HL-60/S4 (cell line): ENCODE data around the gene CDYL2.
"Not testable (repeated sequence)": the region's sequence is repeated elsewhere in the genome, so short reads cannot be mapped to it uniquely, and the experiment has no call there.

Source experiments
- in situ Hi-C: fragments of 300-500 bp; cut with MboI; formaldehyde crosslinking; loops from 2 replicates; pipeline ENCODE4 v1.14.3; 2022; ENCODE audit warnings: low sequenced_read_pairs

CDYL2 gene

DNA sequence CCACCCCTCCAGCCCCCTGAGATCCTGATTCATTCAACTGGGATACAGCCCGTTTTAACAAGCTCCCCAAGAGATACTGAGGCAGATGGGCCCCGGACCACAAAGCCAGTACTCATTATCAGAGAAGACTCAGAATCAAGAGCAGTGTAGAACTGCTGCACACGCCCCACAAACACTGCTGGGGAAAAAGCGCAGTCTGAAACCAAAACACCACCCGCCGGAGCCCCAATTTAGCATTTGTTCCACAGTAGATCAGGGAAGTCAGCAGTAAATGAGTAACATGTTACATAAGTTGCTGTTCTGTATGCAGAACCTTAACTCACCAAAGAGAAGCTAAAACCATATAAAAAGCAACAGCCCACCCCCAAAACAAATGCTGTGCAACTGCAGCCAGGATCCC is 123.6 kb downstream of the CDYL2 start:
- in situ Hi-C loops, result no loop called here

DNA sequence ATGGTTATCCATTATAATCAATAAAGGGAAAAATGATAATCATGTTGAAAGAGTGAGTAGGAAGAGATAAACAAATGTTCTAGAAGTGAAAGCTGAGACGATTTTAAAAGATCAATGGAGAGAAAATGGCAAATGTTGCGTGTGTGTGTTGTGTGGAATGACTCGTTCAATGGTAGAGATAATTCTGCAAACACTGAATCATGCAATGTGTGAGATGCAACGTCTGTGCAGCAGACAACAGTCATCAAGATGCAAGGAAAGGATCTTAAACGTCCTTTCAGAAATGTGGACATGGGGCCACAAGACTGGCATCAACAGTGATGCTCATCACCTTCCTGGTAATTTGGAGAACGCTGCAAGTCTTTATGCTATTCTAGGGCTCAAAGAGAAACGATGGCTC is 124.4 kb downstream of the CDYL2 start:
- in situ Hi-C loops, result no loop called here

DNA sequence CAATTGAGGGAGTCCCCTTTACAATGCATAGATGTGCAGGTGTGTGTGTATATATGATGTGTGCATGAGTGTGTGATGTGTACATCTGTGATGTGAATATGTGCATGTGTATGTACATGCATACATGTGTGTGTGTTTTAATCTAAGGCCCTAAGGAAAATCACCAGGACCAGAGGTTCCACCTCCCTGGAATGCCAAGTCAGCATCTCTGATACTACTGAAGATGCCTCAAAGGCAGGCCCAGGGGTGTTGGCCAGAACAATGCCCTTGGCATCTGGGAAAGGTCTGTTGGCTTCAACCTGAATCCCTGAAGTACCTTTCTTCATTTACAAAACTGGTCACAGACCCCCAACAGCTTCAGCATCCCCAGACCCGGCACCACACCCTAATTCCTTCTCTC is 129.5 kb downstream of the CDYL2 start:
- in situ Hi-C loops, result no loop called here

DNA sequence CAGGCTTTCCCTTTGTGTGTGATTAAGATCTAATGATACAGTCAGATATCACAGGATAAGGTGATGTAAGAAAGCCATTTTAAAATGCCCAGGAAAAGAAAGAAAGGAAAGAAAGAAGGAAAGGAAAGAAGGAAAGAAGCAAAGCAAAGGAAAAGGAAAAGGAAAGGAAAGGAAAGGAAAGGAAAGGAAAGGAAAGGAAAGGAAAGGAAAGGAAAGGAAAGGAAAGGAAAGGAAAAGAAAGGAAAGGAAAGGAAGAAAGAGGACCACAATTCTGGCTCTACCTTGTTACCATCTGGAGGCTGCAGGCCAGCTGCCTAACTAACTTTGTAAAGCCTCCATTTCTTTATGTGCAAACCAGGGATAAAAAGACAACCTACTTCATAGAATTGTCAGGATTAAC is 132.0 kb downstream of the CDYL2 start:
- in situ Hi-C loops, result no loop called here

DNA sequence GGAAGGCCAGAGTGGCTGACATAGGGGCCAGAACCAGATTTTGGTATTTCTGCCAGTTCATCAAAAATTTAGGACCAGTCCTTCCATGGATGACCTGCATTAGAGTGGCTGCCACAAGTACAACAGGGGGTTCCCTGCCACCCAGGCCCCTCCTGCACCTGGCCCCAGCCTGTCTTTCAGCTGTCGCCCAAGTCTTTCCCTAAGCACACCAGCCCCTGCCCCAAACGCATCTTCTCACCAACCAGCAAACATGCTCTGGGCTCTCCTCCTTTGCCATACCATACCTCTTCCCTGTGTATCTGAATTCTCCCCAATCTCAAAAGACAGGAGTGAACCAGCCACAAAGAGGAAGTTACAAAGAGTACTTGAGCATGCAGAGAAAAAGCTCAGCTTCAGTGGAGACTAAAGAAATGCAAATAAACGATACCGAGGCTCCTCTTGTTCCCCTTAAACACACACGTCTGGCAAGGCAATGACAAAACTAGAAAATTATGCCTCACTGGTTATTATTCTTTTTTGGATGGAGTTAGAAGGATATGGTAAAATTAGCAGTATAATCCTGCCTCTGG is 133.0 kb downstream of the CDYL2 start:
- in situ Hi-C loops, result no loop called here

DNA sequence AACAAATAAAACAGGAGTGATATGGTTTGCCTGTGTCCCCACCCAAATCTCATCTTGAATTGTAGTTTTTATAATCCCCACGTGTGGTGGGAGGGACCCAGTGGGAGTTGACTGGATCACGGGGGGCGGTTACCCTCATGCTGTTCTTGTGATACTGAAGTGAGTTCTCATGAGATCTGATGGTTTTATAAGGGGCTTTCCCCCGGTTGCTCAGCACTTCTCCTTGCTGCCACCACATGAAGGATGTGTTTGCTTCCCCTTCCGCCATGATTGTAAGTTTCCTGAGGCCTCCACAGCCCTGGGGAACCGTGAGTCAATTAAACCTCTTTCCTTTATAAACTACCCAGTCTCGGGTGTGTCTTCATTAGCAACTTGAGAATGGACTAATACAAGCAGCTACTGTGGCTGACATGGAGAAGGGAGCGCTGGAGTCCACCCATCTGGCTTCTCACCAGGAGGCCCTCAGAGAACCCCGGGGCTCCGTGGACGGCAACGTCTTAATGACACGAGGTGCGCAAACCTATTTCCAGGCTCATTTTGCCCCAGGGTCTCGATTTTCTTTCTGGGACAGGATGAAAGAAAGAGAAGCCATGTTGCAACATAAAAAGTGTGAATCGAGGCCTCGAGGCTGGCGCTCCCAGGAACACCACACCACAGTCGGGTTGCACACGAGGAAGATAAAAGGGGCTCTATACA is 134.1 kb downstream of the CDYL2 start:
- in situ Hi-C loops, result no loop called here

DNA sequence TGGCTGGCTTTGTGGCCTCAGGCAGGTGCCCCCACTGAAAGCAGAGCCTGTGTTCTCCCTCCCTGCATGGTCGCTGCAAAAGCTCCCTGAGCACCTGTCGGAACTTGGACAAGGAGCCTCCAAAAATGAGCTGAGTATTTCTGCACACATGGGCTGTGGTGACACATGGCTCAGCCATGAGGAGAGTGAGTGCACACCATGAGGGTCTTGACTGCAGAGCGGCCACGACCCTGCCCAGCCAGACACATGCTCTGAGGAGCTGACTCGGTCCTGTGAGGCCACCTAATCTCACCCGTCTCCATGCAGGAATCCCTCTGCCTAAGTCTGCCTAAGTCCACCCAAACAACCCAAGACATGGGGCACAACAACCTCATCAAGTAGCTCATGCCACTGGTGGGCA is 134.7 kb downstream of the CDYL2 start:
- in situ Hi-C loops, result no loop called here

DNA sequence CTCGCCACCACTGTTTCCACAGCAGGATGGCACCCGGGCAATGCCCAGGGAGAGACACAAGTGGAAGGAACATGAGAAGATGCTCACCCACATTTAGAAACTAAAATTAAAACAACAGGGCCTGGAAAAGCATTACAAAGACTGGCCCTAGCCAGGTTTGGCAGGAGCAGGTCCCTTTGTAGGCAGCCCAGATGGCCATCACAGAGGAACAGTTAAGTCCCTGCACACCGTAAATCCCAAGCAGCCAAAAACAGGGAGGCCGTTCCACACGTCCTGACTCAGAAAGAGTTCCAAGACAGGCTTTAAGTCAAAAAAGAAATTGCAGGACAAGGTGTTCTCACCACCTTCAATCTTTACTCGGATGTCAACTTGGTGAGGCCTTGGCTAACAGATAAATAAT is 136.5 kb downstream of the CDYL2 start:
- in situ Hi-C loops, result no loop called here

DNA sequence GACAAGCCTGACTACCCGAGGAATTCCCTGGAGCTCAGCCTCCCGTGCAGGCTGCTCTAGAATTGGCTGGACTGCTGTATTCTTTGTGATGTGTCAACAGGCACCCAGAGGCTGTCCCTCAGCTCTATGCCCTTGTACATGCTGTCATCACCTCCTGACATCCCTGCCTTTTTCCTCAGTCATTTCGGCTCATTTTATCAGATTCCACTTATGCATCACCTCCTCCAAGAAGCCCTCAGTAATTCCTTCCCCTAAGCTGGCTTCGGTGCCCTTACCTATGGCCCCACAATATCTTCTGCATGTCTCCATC is 137.2 kb downstream of the CDYL2 start:
- in situ Hi-C loops, result no loop called here

DNA sequence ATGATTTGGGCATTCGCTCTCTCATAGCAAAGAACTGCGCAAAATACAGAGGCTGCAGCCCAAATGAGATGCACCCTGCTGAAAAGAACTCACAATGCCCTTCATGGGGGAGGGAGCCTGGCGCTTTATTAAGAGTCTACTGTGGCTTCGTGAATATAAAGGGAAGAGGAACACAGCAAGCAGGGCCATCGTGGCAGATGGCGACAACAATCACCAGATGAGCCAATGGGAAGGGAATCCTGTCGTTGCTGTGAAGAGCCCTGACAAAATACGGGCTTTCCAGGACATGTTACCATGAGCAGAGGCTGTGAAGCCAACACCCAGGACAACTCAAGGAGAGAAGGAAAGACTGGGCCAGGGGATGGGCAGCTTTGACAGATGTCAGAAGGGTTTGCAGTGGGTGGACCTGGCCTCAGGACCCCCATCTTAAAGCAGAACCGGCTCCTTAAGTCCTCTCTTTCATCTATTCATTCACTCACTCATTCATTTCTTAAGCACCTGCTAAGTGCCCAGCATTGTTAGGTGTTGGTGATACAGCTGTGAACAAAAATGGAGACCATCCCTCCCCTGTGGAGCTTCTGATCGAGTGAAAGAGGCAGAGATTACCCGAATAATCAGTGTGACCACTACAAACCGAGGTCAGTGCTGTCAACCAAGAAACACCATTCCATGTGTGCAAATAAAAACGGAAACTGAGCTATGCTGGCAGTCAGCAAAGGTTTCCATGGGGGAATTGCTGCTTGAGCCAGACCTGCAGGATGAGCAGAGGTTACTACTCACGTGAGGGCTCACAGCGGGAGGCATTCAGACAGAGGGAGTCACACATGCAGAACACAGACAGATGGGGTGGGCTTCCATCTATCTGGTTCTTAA is 137.8 kb downstream of the CDYL2 start:
- in situ Hi-C loops, result no loop called here

DNA sequence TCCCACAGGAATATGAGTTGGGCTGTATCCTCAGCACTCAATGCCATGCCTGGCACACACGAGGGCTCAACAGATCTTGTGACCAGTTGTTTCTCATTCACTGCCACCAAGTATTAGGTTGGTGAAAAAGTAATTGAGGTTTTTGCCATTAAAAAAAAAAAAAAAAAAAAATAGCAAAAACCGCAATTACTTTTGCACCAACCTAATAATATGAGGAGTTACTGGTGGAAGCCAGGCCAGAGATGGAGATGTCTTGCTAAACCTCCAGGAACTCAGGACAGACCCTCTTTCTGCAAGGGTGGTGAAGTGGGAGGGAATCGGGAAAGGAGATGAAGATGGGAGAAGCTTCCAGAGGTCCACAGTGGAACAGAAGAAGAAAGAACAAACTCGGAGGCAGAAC is 139.0 kb downstream of the CDYL2 start:
- in situ Hi-C loops, result no loop called here

DNA sequence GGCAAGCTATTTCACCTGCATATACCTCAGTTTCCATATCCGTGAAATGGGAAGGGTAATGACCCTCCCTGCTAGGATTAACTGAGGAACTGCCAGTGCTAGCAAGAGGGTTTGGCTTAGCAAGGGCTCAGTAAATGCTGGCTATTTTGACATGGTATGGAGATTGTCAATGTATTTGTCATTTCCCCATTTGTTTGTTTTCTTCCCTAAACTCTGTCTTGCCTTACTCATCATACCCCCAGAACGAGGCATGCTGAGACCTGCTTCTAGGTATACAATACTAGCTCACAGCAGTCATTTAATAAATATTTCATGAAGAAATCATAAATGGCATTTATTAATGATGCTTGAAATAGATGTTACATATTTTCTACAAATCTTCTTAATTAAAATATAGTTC is 139.6 kb downstream of the CDYL2 start:
- in situ Hi-C loops, result no loop called here

DNA sequence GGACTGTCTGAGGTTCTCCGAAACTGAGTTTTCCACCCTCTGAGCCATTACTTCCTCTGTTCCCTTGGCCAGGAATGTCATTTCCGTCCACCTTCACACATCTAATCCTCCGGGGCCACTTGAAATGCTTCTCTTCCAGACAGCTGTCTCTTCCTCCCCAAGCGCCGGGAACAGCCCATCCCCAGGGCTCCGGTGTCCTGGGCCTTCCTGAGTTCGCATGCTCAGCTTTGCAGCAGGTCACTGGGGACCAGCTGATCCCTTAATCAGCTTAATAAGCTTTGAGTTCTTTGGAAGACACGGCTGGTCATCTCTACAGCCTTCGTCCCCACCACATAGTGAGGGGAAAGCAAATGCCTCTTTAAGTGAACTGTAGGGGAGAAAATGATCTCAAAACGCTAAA is 140.2 kb downstream of the CDYL2 start:
- in situ Hi-C loops, result no loop called here

DNA sequence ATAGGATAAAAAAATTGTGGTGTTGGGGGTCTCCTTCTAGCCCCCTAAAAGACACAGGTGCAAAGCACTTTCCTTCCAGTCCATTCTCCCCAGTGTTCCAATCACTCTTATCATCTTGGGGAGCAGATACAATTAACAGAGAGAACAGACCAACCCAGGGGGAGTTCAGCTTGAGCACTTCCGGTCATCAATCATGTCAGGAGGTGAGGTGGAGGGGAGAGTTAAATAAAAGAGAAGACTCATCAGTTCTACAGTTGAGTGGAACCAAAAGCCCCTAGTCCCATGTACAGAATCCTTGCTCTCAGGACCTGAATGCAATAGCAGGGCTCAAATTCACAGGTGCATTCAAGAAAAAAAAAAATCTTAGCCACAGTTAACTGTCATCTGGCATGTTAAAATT is 141.3 kb downstream of the CDYL2 start:
- in situ Hi-C loops, result no loop called here

DNA sequence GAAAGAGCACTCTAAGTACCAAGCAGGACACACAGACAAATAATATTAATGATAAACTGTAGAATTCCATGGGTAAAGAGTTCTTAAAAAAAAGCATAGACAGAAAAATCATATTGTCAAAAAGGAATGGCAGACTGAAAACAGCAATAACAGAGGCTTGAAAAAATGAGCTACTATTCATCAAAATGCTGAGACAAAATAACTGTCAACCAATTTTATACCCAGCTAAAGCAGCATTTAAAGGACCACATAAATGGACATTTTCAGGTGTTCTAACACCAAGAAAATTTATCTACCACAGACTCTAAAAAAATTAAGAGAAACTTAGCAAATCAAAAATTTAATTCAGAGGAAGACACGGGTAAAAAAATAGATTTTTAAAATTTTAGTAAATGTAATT is 144.5 kb downstream of the CDYL2 start:
- in situ Hi-C loops, result no loop called here

DNA sequence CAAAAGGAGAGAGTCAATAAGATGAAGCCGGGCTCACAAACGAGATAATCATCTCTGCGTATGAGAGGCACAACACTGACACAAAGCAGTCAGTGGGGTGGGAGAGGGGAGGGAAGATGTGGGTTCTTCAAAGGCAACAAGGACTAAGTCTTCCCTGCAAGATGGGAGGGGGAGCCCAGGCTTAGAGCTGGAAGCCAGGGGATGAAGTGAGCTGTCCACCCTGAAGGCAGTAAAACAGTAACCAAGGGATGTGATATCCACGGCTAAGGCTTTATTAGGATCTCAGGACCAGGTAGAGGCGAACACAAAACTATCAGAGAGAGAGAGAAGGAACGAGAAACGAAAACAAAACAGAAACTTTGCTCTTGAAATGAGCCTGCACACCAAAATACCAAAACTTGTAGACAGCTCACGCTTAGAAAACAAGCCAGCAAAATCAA is 147.7 kb downstream of the CDYL2 start:
- in situ Hi-C loops, result no loop called here

DNA sequence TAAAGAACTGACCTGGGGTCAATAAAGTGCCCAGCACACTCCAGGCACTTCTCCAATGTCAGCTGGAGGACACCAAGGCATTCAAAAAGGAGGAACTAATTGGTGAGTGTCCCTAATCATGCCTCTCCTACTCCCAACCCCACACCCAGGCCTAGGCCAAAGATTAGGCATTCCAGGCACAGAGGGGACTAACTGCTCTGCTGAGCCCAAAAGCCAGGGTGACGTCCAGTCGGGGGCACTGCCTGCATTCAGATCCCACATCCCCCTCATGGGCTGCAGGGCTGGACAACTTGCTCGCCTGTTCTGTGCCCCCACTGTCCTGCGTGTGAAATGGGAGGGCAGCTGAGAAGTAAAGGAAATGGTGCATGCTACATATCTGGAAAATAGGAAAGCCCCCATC is 148.2 kb downstream of the CDYL2 start:
- in situ Hi-C loops, result no loop called here

DNA sequence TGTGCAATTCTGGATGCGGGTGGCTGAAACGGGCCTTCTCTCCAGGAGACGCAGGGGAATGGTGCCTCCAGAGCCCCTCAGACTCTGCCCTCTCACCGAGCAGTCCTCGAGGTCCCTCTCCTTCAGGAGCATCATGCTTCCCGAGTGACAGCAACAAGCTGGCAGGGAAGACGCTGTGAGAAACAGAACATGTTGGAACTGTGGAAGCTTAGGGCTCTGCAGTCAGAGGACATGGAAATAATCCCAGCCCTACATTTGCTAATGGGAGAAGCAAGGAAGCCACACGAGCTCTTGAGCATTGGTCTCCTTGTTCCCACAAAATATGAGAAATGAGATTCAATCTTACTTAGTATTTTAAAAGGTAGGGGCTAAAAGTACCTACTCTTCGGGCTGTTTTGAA is 148.6 kb downstream of the CDYL2 start:
- in situ Hi-C loops, result no loop called here

DNA sequence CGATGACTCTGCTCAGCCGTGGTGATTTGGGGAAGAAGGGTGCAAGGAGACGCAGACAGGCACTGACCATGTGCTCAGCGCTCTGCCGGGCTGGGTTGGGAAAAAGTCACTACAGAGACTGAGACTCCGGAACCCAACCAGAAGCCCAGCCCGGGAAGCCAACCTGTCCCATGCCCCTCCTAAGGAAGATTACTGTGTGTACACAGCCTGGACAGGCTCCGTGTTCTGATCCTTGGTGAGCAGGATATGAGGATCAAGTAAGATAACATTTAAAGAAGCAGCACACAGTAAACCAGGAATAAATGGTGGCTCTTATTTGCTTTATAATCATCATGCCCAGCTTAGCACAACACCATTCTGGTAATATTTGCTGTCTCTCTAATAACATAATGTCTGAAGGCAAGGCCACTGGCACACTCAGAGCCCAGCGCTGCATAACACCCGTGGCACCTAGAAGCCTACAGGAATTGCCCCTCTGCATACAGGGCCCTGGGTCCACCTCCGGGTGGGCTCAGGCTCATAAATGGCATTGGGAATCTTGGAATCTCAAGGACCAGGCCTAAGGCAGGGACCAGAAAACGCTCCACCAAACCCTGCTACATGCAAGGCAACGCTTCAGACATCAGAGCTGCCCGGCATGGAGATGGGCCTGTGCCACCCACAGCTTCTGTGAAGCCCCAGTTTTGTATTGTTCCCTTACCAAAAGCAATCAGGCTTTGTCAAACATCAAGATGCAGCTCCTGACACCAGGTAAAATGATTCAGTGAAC is 150.1 kb downstream of the CDYL2 start:
- in situ Hi-C loops, result no loop called here

DNA sequence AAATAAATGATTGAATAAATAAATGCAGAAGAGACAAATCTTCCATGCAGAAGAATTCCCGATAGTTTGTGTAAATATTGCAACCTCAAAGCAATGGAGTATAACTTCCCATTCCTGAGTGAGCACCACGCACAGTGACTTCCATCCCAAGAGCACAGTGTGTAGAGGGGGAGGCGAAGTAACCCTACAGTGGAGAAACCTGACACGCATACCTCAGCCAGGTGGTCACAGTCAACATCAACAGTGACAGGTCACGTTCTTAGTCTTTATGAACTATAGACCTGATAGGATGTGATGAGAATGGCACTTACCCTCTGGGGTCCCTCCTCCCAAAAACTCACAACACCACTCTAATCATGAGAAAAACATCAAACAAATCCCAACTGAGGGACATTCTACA is 152.0 kb downstream of the CDYL2 start:
- in situ Hi-C loops, result no loop called here

DNA sequence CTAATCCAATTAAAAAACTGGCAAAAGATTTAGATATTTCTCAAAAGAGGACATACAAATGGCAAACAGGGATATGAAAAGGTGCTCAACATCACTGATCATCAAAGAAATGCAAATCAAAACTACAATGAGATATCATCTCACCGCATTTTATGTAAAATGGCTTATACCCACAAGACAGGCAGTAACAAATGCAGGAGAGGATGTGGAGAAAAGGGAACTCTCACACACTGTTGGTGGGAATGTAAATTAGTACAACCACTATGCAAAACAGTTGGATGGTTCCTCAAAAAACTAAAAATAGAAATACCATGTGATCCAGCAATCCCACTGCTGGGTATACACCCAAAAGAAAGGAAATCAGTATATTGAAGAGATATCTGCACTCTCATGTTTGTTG is 154.1 kb downstream of the CDYL2 start:
- in situ Hi-C loops, result not testable (repeated sequence)

DNA sequence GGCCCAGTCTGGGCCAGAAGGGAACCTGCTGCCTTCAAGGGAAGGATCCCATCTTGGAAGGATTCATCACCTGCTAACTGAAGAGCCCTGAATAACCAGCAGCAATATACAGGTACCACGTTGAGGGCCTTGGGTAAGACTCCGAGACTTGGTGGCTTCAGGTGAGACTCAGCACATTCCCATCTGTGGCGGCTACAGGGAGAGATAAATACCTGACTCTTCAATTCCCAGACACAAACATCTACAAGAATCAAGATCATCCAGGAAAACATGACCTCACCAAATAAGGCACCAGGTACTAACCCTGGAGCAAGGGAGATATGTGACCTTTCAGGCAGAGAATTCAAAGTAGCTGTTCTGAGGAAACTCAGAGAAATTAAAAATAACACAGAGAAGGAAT is 164.1 kb downstream of the CDYL2 start:
- in situ Hi-C loops, result no loop called here
